B cell (primary cell): ENCODE results near the gene ARL6IP5. TPM values are rescaled to one million over a fixed set of nuclear protein-coding genes. Genes with fewer than 3 reads are reported as not detected.

Experiments used
- ATAC-seq: fragments of 200-7000 bp; cut with Tn5 transposase; one replicate; pipeline ENCODE4 v1.10.0; 2021; ENCODE audit warnings: low read depth, mild to moderate bottlenecking, moderate number of reproducible peaks, moderate library complexity
- CTCF ChIA-PET: fragments of 350-600 bp; sonication (Branson Sonifier 250); formaldehyde crosslinking; loops from one replicate; lab custom pipeline; 2021; ENCODE audit warnings: antibody characterized with exemption, inconsistent platforms; lab: Charles Lee
- POLR2A ChIA-PET: fragments of 350-600 bp; sonication (Branson Sonifier 250); formaldehyde crosslinking; loops from one replicate; lab custom pipeline; 2021; ENCODE audit warnings: antibody characterized with exemption; lab: Charles Lee
- DNase-seq: peaks from one replicate; pipeline ENCODE4 v3.0.0; 2013
- H2AFZ ChIP-seq: 2 replicates; pipeline ENCODE4 v1.6.1; 2012; ENCODE audit warnings: mild to moderate bottlenecking, low read depth, low read length; ENCODE audit not compliant: insufficient read depth, poor library complexity, severe bottlenecking
- H3K27ac ChIP-seq, 2 donors: 1 replicate in 1 of 2; 2 replicates in 1 of 2; pipeline ENCODE4 v1.5.1; 2012 to 2013; ENCODE audit warnings: low read length in 2 of 2, mild to moderate bottlenecking in 2 of 2, moderate library complexity in 1 of 2
- H3K27me3 ChIP-seq, 4 experiments: fragments of 200-600 bp in 1 of 4; sonication (generic) in 1 of 4; replicated peaks in 1 of 4; 1 replicate in 2 of 4; 2 replicates in 2 of 4; pipeline versions ENCODE4 v1.6.1 to v1.7.0; 2013 to 2016; ENCODE audit warnings: low read length in 3 of 4, mild to moderate bottlenecking in 2 of 4, mixed read lengths in 1 of 4, moderate library complexity in 1 of 4; ENCODE audit not compliant: insufficient read depth in 4 of 4, control insufficient read depth in 3 of 4; ENCODE audit errors: control extremely low read depth in 1 of 4
- H3K36me3 ChIP-seq, 2 experiments: replicated peaks in 1 of 2; 1 replicate in 1 of 2; 2 replicates in 1 of 2; pipeline versions ENCODE4 v1.6.1 to v1.7.1; 2013; ENCODE audit warnings: low read length in 1 of 2; ENCODE audit not compliant: insufficient read depth in 2 of 2, control insufficient read depth in 1 of 2; ENCODE audit errors: control extremely low read depth in 1 of 2, extremely low read depth in 1 of 2
- H3K4me1 ChIP-seq, 2 donors: fragments of 200-600 bp in 1 of 2; sonication (generic) in 1 of 2; 1 replicate in 1 of 2; 2 replicates in 1 of 2; pipeline versions ENCODE4 v1.5.1 to v1.6.1; 2013 to 2017; ENCODE audit warnings: low read length in 2 of 2; ENCODE audit not compliant: control insufficient read depth in 2 of 2, insufficient read depth in 2 of 2
- H3K4me2 ChIP-seq: replicated peaks from 2 replicates; pipeline ENCODE3; 2012; ENCODE audit warnings: mild to moderate bottlenecking, low read depth, low read length; ENCODE audit not compliant: poor library complexity, severe bottlenecking
- H3K4me3 ChIP-seq, 5 experiments: fragments of 200-600 bp in 1 of 5; sonication (generic) in 1 of 5; 1 replicate in 3 of 5; 2 replicates in 2 of 5; pipeline versions ENCODE4 v1.5.1 to v1.7.0; 2011 to 2016; ENCODE audit warnings: low read length in 4 of 5, mild to moderate bottlenecking in 4 of 5, low read depth in 2 of 5, control low read depth in 1 of 5, moderate library complexity in 1 of 5; ENCODE audit not compliant: insufficient read depth in 1 of 5; ENCODE audit errors: control extremely low read depth in 1 of 5, extremely low read depth in 1 of 5
- H3K79me2 ChIP-seq: fragments of 200-600 bp; sonication (generic); one replicate; pipeline ENCODE4 v1.6.0; 2016; ENCODE audit warnings: low read length; ENCODE audit not compliant: control insufficient read depth, insufficient read depth
- H3K9ac ChIP-seq: fragments of 200-600 bp; sonication (generic); 2 replicates; pipeline ENCODE4 v1.6.1; 2017; ENCODE audit warnings: mild to moderate bottlenecking, low read length, moderate library complexity
- H3K9me3 ChIP-seq, 3 donors: one replicate each; pipeline versions ENCODE4 v1.6.1 to v1.7.1; 2013; ENCODE audit warnings: low read length in 2 of 3; ENCODE audit not compliant: control insufficient read depth in 2 of 3, insufficient read depth in 1 of 3; ENCODE audit errors: control extremely low read depth in 1 of 3
- H4K20me1 ChIP-seq: 2 replicates; pipeline ENCODE4 v1.6.0; 2012; ENCODE audit warnings: mild to moderate bottlenecking, low read length; ENCODE audit not compliant: insufficient read depth, control insufficient read depth, poor library complexity, severe bottlenecking
- H3K27ac Mint-ChIP-seq: one replicate; pipeline ENCODE4 v1.8.0; 2021; ENCODE audit warnings: mixed read lengths
- H3K27me3 Mint-ChIP-seq: one replicate; pipeline ENCODE4 v1.8.0; 2021; ENCODE audit warnings: mixed read lengths
- H3K4me1 Mint-ChIP-seq: one replicate; pipeline ENCODE4 v1.8.0; 2021; ENCODE audit warnings: mixed read lengths
- H3K4me3 Mint-ChIP-seq: one replicate; pipeline ENCODE4 v1.8.0; 2021; ENCODE audit warnings: mixed read lengths
- H3K9me3 Mint-ChIP-seq: one replicate; pipeline ENCODE4 v1.8.0; 2022; ENCODE audit warnings: mixed read lengths; ENCODE audit not compliant: insufficient read depth
- CTCF ChIP-seq: fragments of 200-600 bp; IDR thresholded peaks from one replicate; pipeline ENCODE4 v1.8.0; 2022; ENCODE audit warnings: antibody characterized with exemption, mild to moderate bottlenecking
- EZH2 ChIP-seq: IDR thresholded peaks from 2 replicates; pipeline ENCODE4 v1.6.1; 2012; ENCODE audit warnings: borderline replicate concordance, low read depth, mild to moderate bottlenecking, moderate library complexity, low read length; ENCODE audit not compliant: insufficient read depth, poor library complexity, severe bottlenecking
- WGBS: methylation state at CpG from one replicate; pipeline ENCODE4 v1.1.5; 2013; ENCODE audit warnings: missing lambda C conversion rate; ENCODE audit not compliant: insufficient coverage; 5-methylcytosine and 5-hydroxymethylcytosine counted together
- intact Hi-C: fragments of 100-400 bp; cut with micrococcal nuclease; formaldehyde crosslinking; loops from one replicate; pipeline ENCODE4 v1.10.0; 2022
- polyA plus RNA-seq: library from polyadenylated mRNA; depleted of rRNA; stranded (reverse); fragments of >200 nt; gene quantifications from 2 replicates; pipeline ENCODE4 v1.2.3, GENCODE V29; 2012
- total RNA-seq, 2 donors: library from RNA; stranded (reverse); fragments of 120-200 nt in 1 of 2; gene quantifications; 1 replicate in 1 of 2; 2 replicates in 1 of 2; pipeline versions ENCODE4 v1.2.3 to v1.2.4, GENCODE V29; 2013 to 2022

The ARL6IP5 gene
- total and polyA plus RNA-seq, 2 donors (not counting 1 experiment from before 2014, with no cell fraction given): 39.5 to 89.1 TPM

GRCh38 chr3:69059688-69060087 is 25.0 kb upstream of the ARL6IP5 start:
- DNase-seq (no peak), ATAC-seq (no peak)
- Histone ChIP-seq H3K4me3 (no peak overlapping the region), H2AFZ (no peak overlapping the region), H3K36me3 (peaks cover 13 to 55% of the 10 kb centered on the region in 2 experiments), H3K4me1 (peaks cover 20 to 22% of the 10 kb centered on the region in 2 donors), H3K9me3 (no peaks in the 10 kb centered on the region), H4K20me1 (no peaks in the 10 kb centered on the region), H3K4me2 (no peak overlapping the region), H3K79me2 (no peaks in the 10 kb centered on the region), H3K27me3 (no peaks in the 10 kb centered on the region), H3K27ac (peak overlapping the region; percentile 5 to 87), H3K9ac (no peak overlapping the region)
- ChIA-PET POLR2A (no interaction called here), CTCF (interaction anchor here (0.7 to 1.2 kb wide), 3 partner anchors 11 to 24 kb away, joined by 3 to 4 read pairs (median 3); partner anchors contain the start of gene UBA3)
- H3K27me3 Mint-ChIP-seq: no peaks in the 10 kb centered on the region
- intact Hi-C loops: no loop called here
- peaks cover 30% of the 10 kb centered on the region for H3K4me1 Mint-ChIP-seq
- peak overlapping the region; percentile 6 for H3K27ac Mint-ChIP-seq
- H3K4me3 Mint-ChIP-seq: no peak overlapping the region
- no peaks in the 10 kb centered on the region for H3K9me3 Mint-ChIP-seq
- no peak for TF ChIP-seq CTCF
- no peak for TF ChIP-seq EZH2

- Histone ChIP-seq H2AFZ (no peak overlapping the region), H3K36me3 (peaks cover 18 to 51% of the 10 kb centered on the region in 2 experiments), H3K9me3 (no peaks in the 10 kb centered on the region), H4K20me1 (no peaks in the 10 kb centered on the region), H3K4me1 (peaks cover 9% of the 10 kb centered on the region in 2 donors), H3K4me2 (no peak overlapping the region), H3K27ac (peak overlapping the region in 1 of 2 donors; percentile 23), H3K27me3 (no peaks in the 10 kb centered on the region), H3K4me3 (no peak overlapping the region), H3K79me2 (peaks cover 9% of the 10 kb centered on the region), H3K9ac (no peak overlapping the region)
- no peaks in the 10 kb centered on the region for H3K9me3 Mint-ChIP-seq
- intact Hi-C loops: no loop called here
- no peak overlapping the region for H3K27ac Mint-ChIP-seq
- ChIA-PET CTCF (interaction anchor here (0.6 to 1.0 kb wide), 2 partner anchors 14 to 24 kb away, joined by 3 to 4 read pairs; no protein-coding TSS in a partner anchor), POLR2A (interaction anchor here (0.8 kb wide), 1 partner anchor 15 kb away, joined by 3 read pairs; no protein-coding TSS in a partner anchor)
- ATAC-seq (no peak), DNase-seq (no peak)
- H3K4me1 Mint-ChIP-seq: peaks cover 15% of the 10 kb centered on the region
- H3K27me3 Mint-ChIP-seq: no peaks in the 10 kb centered on the region
- H3K4me3 Mint-ChIP-seq: no peak overlapping the region
- WGBS: no CpG with 5 or more reads among the region's 2 CpGs
- TF ChIP-seq EZH2: no peak
- TF ChIP-seq CTCF: no peak
Measured at GRCh38 chr3:69063636-69064035, 21.1 kb upstream of the ARL6IP5 start.
